ENCODE results near the gene ZC3HAV1L.
"Not testable (repeated sequence)": the region's sequence is repeated elsewhere in the genome, so short reads cannot be mapped to it uniquely, and the experiment has no call there.

Gene ZC3HAV1L

DNA sequence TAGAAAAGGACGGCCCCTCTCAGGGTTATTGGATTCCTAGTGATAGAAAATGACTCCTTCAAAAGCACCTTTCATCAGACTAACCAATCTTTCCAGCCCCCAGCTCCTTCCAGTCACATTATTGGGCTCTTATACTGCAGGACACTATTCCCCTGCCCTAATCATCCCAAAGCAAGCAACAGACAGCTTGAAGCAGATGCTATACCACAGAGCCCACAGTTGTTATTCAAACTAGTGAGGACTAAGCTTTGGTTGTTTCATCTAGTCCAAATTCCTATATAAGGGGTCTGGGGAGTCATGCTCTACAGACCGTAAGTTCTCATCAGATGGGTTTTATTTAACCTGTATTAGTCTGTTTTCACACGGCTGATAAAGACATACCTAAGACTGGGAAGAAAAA lies 24.5 kb downstream of the ZC3HAV1L start:
- FAIRE-seq: no peak

DNA sequence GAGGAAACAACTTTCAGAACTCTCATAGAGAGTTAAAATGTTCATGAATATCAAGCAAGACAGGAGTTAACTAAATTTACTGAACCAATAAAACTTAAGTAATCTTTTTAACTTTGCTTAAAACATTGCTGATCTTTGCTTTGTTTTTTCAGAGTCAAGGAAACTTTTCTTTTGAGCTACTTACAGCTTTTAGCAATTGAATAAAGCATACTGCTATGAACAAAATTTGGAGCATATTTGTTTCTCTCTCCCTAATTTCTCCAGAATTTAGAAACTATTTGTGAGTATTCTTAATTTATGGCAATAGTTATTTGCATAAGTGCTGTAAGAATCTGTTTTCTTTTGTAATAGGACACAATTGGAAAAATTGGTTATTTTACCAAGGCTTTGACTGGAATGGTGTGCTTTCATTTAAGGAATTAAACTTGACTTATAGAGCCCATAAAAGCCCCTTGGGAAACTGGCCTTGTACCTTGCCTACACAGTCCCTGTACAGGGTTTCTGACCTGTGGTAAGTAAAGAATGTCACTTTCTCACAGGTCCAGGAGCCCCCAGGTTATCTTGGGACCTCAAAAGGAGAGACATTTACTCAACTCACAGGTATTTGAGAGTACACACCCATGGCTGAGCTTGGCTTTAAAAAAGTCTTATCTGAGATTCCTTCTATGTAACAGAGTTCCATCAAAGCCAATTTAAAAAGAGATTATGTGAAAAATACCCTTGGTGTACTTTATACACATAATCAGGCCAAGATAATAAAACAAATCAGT lies 31.3 kb downstream of the ZC3HAV1L start:
- FAIRE-seq: no peak

DNA sequence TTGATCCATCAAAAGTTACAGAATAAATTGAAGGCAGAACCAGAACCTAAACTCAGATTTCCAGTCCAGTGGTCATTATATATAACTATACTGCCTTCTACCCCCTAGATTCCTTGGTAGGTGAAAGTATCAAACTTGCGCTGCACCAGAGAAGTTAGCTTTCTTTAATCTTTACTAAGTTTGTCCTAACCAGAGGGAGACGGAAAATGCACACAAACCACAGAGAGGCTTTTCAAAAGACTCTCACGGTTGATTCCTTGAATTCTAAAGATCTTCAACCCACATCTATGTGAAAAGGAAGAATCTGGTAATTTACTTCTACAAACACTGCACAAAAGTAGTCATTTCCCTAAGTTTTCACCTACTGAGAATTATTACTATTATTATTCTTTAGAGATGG lies 36.4 kb downstream of the ZC3HAV1L start:
- FAIRE-seq: no peak

DNA sequence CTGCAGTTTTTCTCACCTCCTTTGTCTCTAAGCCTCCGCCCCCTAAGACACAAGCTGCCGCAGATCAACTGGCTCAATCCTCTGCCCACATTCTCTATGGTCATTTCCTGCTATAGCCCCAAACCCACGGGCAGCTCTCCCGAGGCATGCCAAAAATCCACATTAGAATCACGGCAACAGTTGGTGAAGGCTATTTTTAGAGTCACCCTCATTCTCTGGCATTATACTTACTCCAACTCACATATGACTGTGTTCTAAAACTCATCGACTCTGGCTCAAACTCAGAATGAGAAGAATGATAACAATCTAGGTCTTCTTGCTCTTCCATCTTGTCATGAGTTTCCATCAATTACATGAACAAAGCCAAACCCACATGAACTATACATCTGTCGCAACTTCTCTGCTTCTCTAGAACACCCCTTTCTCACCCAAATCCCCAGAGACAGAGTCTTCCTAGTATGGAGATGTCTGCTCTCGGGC lies 43.8 kb downstream of the ZC3HAV1L start:
- FAIRE-seq: no peak

DNA sequence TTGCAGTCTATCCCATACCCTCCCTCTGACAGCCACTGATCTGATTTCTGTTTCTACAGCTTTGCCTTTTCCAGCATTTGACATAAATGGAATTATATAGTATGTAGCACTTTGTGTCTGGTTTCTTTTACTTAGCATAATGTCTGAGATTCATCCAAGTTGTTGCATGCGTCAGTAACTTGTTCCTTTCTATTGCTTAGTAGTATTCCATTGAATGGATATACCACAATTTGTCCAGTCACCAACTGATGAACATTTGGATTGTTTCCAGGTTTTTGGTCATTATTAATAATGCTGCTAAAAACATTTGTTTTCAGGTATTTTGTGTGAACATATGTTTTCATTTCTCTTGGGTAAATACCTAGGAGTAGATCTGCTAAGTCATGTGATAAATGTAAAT lies 48.2 kb downstream of the ZC3HAV1L start:
- no peak for FAIRE-seq

DNA sequence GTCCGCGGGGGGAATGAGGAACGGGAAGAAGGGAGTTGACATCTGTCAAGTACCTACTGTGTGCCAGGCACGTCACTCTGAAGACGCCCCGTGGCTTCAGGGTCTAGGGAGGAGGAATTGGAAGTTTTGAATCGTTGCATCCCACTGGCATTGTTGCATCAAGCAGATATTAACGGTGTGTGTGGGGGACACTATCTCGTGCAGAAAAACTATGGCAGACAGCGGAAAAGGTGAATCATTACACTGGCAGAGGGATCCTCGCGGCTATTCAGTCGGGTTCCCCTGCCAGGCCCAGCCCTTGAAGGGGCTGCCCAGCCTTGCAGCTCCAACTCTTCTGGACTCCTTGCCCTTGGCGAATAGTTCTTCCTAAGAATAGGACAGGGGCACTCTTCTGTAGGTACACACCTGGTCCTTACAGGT lies 53.6 kb downstream of the ZC3HAV1L start:
- FAIRE-seq: no peak

DNA sequence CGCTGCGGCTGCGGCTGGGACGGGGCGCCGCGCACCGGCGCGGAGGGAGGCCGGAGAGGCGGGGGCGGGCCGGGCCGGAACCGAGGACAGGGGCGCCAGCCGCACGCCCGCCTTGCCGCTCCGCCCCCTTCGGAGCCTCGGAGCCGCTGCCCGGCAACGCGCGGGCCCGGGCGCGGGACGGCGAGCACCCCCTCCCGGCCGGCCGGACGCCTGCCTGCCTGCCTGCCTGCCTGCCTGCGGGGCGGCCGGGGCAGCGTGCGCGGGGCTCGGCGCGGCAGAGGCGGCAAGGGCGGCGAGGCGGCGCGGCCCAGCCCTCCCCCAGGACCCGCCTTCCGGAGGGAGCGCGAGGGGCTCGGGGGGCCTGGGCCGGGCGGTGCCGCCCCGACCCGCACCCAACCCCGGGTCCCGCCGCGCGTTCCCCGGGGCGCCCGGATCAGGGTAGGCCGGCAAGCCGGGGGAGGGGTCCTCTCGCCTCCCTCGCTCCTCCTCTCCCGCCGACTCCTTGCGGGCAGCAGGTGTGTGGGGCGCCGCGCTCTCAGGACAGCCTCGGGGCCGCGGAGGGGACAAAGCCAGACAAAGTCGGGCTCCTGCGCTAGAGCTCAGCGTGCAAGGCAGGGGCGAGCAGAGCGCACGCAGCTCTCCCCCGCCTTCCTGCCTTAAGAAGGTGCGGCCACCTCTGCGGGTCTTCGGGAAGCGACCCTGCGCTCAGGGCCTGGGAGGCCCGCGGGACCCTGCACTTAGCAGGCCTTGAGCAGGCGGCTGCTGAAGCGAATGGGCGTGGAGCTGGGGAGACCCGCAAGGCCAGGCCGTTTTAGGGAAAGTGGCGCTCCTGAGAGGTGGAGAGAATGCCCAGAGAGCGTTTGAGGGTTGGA lies 54.3 kb downstream of the ZC3HAV1L start, which contains the start of gene KIAA1549:
TSS of gene KIAA1549 (minus strand) at position 58 of the 872 bp plus-strand sequence. CDS start 120 bp downstream, outside the sequence.
- FAIRE-seq: no peak

DNA sequence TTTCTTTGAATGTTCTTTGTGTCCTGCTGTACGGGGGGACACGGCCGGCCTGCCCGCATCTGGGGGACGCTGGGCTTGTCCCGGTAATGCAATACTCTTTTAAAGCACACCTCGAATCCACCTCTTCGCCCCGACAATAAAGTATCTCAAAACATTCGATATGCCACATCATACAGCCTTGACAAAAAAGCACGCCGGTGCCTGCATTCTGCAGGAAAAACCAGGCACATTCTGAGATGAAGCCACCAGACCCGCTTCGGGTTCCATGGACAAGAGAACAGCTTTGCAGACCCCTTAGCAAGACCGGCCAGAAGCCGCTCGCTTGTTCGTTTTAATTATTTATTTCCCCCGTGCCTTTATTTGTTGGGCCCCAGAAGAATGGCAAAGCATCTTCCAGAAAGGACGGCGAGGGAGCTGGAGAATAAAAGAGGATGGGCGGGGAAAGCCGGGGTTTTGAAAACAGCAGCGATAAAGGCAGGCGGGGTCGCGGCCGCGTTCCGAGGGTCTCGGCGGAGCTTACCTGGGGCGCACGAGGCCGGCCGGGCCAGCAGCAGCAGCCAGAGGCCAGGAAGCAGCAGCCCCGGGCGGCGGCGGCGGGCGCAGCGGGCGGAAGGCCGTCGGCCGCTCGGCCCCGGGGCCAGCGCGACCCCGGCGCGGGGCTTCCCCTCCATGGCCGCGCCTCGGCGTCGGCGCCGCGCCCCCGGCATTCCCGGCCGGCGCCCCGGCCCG lies 55.1 kb downstream of the ZC3HAV1L start:
- FAIRE-seq: no peak

DNA sequence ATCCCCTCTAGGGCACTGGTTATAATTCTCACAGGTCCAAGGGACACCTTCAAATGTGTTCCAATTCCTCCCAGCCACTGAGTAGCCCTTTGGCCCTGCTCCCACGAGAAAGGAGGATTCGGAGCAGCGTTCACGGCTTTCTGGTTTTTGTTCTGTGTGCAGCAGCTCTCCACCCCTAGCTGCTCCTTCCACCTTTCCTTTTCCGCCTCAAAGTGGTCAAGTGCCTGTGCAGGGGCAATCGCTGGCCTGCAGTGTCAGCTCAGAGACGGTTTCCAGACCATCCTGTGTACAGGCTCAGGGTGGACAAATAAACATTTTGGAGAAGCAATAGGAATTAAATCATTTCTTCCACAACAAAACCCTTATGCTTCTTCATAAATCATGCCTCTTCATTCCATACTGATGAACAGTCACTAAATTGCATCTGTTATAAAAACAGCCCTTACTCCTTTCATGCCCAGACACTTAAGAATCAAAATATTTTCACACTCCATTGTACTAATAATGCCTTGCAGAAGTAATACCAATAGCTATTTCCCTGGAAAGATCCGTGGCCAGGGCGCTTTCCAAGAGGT lies 55.8 kb downstream of the ZC3HAV1L start:
- no peak for FAIRE-seq

DNA sequence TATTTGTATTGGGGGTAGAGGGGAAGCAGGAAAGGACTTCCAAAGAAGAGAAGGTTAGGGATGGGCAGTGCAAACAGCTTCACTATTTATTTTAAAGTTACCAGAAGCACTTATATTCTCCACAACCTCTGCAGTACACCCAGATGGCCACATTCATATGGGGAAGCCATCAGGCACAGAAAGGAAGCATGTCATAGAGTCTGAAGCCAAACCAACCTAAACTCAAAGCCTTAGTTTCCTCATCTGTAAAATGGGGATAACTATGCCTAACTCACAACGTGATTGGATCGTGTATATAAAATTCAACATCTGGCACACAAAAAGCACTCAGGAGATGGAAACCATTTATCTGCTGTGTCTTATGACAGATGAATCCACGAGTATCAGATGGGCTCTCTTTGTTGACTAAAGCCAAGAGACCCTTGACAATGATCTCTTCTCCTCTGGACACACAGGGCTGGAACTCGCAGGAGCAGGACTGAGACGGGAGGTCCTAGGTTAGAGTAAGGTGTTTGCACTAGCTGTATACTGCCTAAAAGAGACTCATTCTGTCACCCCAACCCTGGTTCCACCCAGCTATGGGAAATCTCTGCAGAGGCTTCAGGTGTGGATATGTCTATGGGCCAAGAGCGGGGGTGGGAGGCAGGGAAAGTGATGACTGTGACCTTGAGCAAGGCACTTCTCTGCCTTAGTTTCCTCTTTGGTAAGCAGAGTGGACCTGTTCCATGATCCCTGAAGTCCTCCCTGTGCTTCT lies 56.4 kb downstream of the ZC3HAV1L start:
- no peak for FAIRE-seq

DNA sequence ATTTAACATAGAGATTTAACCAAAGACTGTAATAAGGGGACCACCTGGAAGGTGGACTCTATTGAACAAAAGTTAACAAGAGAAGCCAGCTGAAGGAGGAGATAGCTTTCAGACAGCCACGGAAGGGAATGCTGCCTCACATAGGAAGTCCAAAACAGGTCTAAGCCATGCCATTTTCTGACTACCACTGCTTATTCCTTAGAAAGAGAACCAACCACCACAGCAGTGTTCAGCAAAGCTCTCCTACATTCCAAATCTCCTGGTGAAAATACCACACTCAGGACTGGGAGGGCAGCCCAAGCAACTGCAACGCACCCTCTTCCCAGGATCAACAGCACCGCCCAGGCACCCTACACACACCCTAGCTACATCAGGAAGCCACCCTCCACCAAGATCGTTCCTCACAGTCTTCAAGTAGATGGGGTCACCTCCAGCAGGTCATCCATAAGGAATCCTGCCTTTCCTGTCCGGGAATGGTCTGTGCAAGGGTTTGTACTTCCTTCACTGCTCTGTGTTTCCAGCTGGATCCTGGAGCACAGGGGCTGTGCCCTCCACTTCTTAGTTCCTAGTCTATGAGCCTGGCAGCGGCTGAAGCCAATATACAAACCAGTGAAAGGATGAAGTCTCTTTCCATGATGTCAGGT lies 57.2 kb downstream of the ZC3HAV1L start:
- FAIRE-seq: no peak

DNA sequence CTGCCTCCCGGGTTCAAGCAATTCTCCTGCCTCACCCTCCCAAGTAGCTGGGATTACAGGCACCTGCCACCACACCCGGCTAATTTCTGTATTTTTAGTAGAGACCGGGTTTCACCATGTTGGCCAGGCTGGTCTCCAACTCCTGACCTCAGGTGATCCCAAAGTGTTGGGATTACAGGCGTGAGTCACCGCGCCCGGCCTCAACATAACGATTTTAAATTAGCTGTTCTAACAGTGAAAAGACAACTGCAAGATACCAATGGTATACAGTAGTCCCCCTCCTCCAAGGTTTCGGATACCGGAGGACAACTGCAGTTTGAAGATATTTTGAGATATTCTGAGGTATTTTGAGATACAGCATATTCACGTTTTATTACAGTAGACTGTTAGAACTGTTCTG lies 59.7 kb downstream of the ZC3HAV1L start:
- FAIRE-seq: not testable (repeated sequence)
